Tongue (tissue), 2 donors: ENCODE measurements around the gene CEP44. TPM values are rescaled to one million over a fixed set of nuclear protein-coding genes. Genes with fewer than 3 reads are reported as not detected.
"Not testable (repeated sequence)": the region's sequence is repeated elsewhere in the genome, so short reads cannot be mapped to it uniquely, and the experiment has no call there.

Experiments used
- DNase-seq: peaks from one replicate; pipeline ENCODE4 v3.0.0-alpha.2; 2015
- total RNA-seq: library from RNA; depleted of rRNA; stranded (reverse); fragments of >200 nt; gene quantifications from one replicate; pipeline ENCODE4 v1.2.3, GENCODE V29; 2014

The CEP44 gene
- total RNA-seq, 1 donor from 2014 or later = 32.8 TPM

- DNase-seq = no peak
Measured at GRCh38 chr4:174279433-174280155, 4.1 kb upstream of the CEP44 start.

- DNase-seq = no peak
Measured at GRCh38 chr4:174281182-174281737, 2.5 kb upstream of the CEP44 start.

GRCh38 chr4:174281901-174282300, 1.8 kb upstream of the CEP44 start:
- DNase-seq = no peak

- DNase-seq = peak; percentile 94
Measured at GRCh38 chr4:174282836-174283506, 740 bp upstream of the CEP44 start.

GRCh38 chr4:174284487-174284886, 776 bp downstream of the CEP44 start:
- no peak for DNase-seq

GRCh38 chr4:174286870-174287269, 3.2 kb downstream of the CEP44 start:
- no peak for DNase-seq

GRCh38 chr4:174292473-174292872, 8.8 kb downstream of the CEP44 start:
- DNase-seq = no peak

GRCh38 chr4:174294641-174295040, 10.9 kb downstream of the CEP44 start:
- DNase-seq = not testable (repeated sequence)

- DNase-seq = not testable (repeated sequence)
Measured at GRCh38 chr4:174295142-174295541, 11.4 kb downstream of the CEP44 start.

- DNase-seq = no peak
Measured at GRCh38 chr4:174303687-174304086, 20.0 kb downstream of the CEP44 start.

- no peak for DNase-seq
Measured at GRCh38 chr4:174304664-174305063, 21.0 kb downstream of the CEP44 start.

GRCh38 chr4:174305961-174306360, 22.2 kb downstream of the CEP44 start:
- no peak for DNase-seq

- DNase-seq = no peak
Measured at GRCh38 chr4:174307694-174308093, 24.0 kb downstream of the CEP44 start.

- DNase-seq = no peak
Measured at GRCh38 chr4:174312993-174313392, 29.3 kb downstream of the CEP44 start.

GRCh38 chr4:174314274-174314673, 30.6 kb downstream of the CEP44 start:
- DNase-seq = no peak

- no peak for DNase-seq
Measured at GRCh38 chr4:174314770-174315169, 31.1 kb downstream of the CEP44 start.

- DNase-seq = no peak
Measured at GRCh38 chr4:174316546-174316945, 32.8 kb downstream of the CEP44 start.

- no peak for DNase-seq
Measured at GRCh38 chr4:174316954-174317353, 33.2 kb downstream of the CEP44 start.

- DNase-seq = peak; percentile 10
Measured at GRCh38 chr4:174317531-174317930, 33.8 kb downstream of the CEP44 start.

GRCh38 chr4:174318829-174319764, 35.4 kb downstream of the CEP44 start:
- DNase-seq = peak; percentile 53

GRCh38 chr4:174320494-174321199, 36.9 kb downstream of the CEP44 start:
- no peak for DNase-seq

- DNase-seq = no peak
Measured at GRCh38 chr4:174324236-174324635, 40.5 kb downstream of the CEP44 start.
